Measurements from ENCODE around the gene GNAQ.

DNA sequence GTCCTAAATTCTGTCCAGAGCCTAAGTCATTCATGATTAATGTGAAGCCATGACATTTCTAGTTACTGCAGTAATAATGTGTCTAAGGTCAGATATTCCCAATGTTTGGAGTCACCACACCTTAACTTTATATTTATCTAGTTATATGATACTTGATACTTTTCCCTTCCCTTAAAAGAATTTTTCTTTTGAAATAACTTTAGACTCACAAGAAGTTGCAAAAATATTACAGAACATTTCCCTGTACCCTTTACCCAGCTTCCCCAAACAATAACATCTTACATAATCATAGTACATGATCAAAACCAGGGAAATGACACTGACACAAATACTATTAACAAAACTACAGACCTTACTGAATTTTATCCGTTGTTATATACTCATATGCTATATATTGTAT, 233.5 kb downstream of the GNAQ start:
- TF ChIP-seq, protein P1, sequence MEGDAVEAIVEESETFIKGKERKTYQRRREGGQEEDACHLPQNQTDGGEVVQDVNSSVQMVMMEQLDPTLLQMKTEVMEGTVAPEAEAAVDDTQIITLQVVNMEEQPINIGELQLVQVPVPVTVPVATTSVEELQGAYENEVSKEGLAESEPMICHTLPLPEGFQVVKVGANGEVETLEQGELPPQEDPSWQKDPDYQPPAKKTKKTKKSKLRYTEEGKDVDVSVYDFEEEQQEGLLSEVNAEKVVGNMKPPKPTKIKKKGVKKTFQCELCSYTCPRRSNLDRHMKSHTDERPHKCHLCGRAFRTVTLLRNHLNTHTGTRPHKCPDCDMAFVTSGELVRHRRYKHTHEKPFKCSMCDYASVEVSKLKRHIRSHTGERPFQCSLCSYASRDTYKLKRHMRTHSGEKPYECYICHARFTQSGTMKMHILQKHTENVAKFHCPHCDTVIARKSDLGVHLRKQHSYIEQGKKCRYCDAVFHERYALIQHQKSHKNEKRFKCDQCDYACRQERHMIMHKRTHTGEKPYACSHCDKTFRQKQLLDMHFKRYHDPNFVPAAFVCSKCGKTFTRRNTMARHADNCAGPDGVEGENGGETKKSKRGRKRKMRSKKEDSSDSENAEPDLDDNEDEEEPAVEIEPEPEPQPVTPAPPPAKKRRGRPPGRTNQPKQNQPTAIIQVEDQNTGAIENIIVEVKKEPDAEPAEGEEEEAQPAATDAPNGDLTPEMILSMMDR (IDR thresholded peaks at IDR 0.05; ENCODE audit: borderline replicate concordance, extremely low read depth, low read length, poor library complexity, severe bottlenecking): no peak
- no peak for TF ChIP-seq EZH2 (IDR thresholded peaks at IDR 0.05; ENCODE audit: borderline replicate concordance, low read depth, low read length, severe bottlenecking)

All from DND-41 (cell line).